Medulla oblongata (tissue), 1 donor: Measurements from ENCODE around the gene RARG.

Source experiments
- DNase-seq: peaks from one replicate; pipeline ENCODE4 v3.0.0-alpha.2; 2015; ENCODE audit errors: extremely low spot score

RARG gene

DNA sequence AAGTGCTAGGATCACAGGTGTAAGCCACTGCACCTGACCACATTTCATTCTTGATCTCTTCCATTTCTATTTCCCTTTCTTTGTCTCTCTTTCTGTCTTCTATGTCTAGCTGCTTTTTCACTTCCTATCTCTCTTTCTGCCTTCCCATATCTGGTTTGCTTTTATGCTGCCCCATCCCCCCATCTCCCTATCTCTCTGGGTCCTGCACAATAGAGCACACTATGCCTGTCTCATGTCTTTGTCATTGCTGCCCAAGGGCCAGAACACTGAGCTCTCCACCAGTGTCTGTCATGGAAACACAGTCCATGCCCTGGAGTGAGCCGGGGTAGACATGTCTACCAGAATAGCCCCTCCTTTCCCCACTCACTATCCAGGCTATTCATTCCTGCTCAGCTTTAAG lies 12.3 kb upstream of the RARG start:
- no peak for DNase-seq

DNA sequence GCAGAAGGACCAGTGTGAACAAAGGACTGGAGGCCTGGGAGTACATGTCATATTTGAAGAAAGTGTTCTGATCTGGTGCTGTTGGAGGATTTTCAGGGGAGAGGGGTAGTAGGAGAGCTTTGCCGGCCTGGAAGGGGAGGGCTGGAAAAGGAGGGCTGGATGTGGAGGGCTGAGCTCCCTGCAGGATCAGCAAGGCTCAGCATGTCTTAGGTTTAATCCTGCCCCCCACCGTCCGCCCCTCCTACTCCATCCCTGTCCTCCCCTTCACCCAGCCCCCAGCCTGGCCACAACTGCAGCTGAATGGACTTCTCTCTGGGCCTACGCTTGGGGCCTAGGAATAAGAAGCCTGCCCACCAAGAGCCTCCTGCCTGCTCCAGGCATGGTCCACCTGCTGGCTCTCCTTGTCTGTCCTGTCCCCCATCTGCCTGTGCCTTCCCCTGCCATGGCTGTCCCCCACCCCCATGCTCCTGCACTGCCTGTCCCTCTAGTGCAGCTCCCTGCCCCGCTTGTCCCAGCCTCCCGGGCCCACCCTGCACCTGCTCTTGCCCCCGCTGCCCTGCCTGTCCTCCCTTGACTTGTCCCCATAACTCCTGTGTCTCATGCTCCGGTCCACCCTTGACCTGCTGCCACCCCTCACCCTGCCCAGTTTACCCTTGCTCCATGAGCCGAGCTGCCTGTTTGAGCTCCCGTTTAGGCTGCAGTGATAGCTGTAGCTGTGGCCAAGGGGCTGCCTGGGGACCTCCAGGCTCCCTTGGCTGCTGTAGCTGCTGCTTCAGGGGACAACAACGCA lies 9.8 kb upstream of the RARG start:
- DNase-seq: no peak

DNA sequence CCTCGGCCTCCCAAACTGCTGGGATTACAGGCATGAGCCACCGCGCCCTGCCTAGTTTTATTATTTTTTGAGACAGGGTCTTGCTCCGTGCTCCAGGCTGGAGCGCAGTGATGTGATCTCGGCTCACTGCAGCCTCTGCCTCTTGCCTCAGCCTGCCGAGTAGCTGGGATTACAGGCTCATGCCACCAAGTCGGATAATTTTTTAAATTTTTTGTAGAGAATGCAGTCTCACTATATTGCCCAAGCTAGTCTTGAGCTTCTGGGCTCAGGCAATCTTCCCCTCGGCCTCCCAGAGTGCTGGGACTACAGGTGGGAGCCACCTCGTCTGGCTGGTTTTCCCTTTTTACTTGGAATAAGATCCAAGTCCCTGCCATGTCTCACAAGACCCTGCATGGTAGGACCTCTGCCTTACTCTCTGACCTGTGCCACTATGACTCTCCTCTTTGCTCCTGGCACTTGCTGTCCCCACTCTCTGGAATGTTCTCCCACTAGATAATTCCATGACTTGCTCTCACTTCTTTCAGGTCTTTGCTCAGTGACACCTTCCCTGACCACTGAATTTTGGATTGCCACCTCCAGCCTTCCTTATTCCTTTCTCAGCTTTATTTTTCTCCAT lies 7.7 kb upstream of the RARG start:
- DNase-seq: no peak

DNA sequence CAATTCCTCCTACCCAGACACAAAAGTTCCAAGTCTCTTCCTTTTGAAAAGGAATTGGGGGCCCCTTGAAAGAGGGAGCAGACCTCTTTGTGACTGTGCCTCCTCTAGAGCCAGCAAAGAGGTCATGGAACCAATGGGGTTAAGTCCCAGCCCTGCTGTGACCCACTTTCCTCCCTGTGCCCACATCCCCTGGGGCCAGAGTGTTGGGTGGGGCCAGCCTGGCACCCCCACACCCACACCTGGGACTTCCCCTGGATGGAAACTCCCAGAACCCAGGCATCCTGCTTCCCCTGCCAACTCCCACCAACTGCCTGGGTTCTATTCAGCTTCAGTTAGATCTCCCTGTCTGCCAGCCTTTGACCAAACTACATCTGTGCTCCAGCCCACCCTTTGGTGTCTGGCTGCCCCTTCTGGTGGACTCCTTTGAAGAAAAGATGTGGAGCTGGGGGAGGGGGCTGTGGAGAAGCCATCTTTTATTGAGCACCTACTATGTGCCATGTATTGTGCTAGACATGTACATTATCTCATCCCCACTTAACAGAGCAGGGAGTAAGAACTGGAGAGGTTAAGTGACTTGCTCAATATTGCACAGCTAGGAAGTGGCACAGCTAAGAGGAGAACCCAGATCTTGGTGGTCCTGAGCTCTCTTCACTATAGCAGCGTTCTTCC lies 4.6 kb upstream of the RARG start:
- DNase-seq: no peak

DNA sequence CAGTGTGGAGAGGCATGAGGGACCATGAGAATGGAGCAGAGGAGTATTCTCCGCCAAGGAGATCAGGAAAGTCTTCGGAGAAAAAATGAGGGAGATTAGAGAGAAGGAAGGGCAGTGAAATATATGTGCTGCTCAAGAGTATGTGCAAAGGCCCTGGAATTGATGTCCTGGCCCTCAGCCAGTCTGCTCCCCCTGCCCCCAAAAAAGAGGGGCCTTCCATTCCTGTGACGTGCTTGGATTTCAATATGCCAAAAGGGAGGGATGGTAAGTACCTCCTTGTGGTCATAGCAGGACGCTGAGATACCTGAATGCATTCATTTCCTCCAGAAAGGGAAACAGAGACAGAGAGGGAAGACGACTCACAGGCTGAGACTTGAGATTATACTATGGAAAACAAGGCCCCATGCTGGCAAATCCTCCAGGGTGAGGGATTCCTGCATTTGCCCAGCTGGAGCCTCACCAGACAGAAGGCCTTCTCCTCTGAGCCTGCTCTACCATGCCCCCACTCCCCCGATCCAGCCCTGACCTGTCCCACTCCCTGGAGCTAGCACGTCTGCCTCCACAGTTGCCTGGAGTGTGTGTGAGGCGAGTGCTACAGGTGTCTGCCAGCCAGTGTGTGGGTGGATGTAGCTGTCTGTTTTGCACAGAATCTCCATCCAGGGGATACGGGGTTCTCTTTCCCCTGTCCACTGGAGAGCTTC lies 3.9 kb upstream of the RARG start:
- DNase-seq: no peak

- no peak for DNase-seq
Observed at GRCh38 chr12:53235164-53235563, 3.2 kb upstream of the RARG start.

- no peak for DNase-seq
Observed at GRCh38 chr12:53234271-53234914, 2.4 kb upstream of the RARG start.

DNA sequence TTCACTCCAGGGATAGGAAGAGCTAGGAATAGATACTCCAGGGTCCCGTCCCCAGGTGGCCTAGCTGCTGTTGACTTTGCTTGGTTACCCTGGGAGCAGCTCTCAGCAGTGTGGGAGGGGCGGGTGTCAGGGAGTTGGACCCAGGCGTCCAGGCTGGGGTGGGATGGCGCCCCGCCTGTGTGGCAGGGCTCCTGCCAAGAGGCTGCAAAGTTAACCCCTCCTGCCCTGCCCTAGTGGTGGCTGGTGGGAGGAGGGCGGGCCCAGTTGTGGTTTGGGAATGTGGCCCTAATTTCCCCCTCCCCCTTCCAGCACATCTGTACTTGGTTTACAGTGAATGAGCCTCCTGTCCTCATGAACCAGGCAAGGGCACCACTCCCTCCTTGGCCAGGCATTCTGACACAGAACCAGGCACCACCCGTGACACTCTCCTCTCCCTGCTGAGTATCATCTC lies 1.7 kb upstream of the RARG start:
- no peak for DNase-seq

- no peak for DNase-seq
Observed at GRCh38 chr12:53232646-53233461, 845 bp upstream of the RARG start.

- DNase-seq: no peak
Observed at GRCh38 chr12:53231671-53231920, 413 bp downstream of the RARG start.

- no peak for DNase-seq
Observed at GRCh38 chr12:53230108-53230845, 1.7 kb downstream of the RARG start.

DNA sequence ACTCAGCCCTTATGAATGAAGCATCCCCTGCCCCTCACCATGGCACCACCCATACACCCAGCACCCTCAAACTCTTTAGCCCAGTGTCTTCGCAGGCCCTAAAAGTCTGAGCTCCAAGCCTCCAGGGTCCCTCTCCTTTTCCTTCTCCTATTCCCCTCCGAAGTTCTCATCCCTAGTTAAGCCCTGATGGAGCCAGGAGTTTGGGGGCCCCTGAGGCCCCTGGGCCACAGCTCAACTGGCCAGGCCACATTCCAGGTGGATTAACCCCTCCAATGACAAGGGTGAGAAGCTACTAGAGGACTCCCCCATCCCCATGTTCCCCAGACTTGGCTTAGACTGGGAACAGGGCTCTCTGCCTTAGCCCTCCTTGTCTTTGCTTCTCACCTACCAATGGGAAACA lies 2.6 kb downstream of the RARG start:
- no peak for DNase-seq

DNA sequence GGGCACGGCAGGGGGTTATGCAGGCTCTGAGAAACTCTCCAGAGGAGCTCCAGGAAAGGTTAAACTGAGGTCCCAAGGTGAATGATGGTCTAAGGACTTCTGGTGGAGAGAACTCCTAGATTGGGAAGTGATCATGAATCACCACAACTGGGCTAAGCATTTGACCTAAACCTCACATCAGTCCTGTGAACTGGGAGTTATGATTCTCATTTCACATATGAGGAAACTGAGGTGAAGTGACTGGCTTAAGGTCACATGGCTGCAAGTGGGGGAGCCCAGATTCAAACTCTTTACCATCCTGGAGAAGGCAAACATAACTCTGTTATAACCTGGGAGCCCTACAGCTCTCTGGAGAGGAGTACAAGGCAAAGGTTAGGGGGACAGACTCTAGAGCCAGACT lies 4.2 kb downstream of the RARG start:
- DNase-seq: no peak

GRCh38 chr12:53227341-53227740 lies 4.7 kb downstream of the RARG start:
- DNase-seq: no peak

- no peak for DNase-seq
Observed at GRCh38 chr12:53226815-53227214, 5.2 kb downstream of the RARG start.

- no peak for DNase-seq
Observed at GRCh38 chr12:53225635-53226424, 6.2 kb downstream of the RARG start.

GRCh38 chr12:53224897-53225634 lies 6.9 kb downstream of the RARG start:
- peak; percentile 30 for DNase-seq

- DNase-seq: no peak
Observed at GRCh38 chr12:53224061-53224896, 7.7 kb downstream of the RARG start.
